Measurements from ENCODE around the gene HYPK.

HYPK gene, protein sequence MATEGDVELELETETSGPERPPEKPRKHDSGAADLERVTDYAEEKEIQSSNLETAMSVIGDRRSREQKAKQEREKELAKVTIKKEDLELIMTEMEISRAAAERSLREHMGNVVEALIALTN

DNA sequence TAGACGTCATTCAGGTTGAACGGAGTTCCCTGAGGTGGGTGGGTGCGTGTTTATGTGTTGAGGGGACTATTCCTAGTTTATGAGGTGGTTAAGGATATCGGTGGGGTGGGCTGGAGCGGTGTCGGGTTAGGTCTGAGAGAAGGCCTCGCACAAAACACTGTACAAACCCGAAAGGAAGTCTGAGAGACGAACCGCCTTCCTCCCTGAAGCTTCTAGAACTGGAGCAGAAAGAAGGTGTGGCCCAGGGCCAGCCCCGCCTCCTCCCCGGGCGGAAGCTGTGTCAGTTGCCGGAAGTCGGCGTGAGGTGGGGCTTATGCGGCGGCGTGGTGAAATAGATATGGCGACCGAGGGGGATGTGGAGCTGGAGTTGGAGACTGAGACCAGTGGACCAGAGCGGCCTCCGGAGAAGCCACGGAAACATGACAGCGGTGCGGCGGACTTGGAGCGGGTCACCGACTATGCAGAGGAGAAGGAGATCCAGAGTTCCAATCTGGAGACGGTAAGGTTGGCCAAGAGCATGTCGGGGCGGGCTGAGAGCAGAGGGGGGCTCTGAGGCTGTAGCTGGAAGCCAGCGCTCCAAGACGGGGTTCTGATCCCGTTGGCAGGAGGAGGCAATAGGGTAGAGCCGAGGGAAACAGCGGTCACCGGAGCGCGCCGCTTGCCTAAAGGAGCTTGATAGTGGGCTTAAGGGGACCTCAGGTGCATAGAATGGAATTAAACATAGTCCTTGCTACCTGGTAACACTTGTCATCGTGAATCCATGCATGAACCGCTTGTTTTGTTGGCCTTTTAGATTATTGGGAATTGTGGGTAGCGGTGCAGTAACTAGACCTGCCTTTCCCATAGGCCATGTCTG is at the start of gene HYPK:
Gene HYPK, plus strand, starts transcription at position 314 of the 856 bp plus-strand sequence. Its CDS starts 24 bp downstream, at position 338.
- Histone ChIP-seq H3K27ac (ENCODE audit: low read depth, low read length) (peak within 1 kb of the TSS; percentile 48; the same call in 1 of the 2 replicates), H3K4me3 (ENCODE audit: low read depth, low read length) (peak within 1 kb of the TSS; percentile 92), H3K9me3 (ENCODE audit: control insufficient read depth, insufficient read depth, low read depth, low read length) (no peaks in the 10 kb centered on the region), H3K36me3 (ENCODE audit: control insufficient read depth, insufficient read depth, low read length) (peaks cover 66% of the 10 kb centered on the region), H3K9ac (ENCODE audit: low read length) (peak within 1 kb of the TSS; percentile 83), H3K27me3 (ENCODE audit: control insufficient read depth, insufficient read depth, low read length) (no peaks in the 10 kb centered on the region), H3K4me1 (ENCODE audit: control insufficient read depth, insufficient read depth, low read length) (peaks cover 26% of the 10 kb centered on the region)

DNA sequence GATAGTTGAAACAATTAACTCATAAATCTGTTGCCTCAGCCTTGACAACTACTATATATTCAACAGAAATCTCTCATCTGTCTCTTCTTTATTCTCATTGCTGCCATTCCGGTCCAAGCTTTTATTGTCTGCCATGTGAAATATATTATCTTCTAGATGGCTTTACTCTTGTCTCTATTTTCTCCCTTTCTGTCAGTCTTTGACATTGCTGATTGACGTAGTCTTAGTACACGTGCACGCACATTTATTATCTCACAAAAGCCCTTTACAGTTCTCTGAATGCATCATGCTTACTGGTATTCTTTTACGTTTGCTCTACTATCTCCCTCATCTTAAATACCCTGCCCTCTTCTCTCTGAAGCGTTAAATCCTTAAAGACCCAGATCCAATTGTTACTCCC is 48.5 kb upstream of the HYPK start:
- Histone ChIP-seq H3K9me3 (ENCODE audit: control insufficient read depth, insufficient read depth, low read depth, low read length) (no peaks in the 10 kb centered on the region), H3K4me1 (ENCODE audit: control insufficient read depth, insufficient read depth, low read length) (no peaks in the 10 kb centered on the region), H3K27me3 (ENCODE audit: control insufficient read depth, insufficient read depth, low read length) (no peaks in the 10 kb centered on the region), H3K27ac (ENCODE audit: low read depth, low read length) (no peak overlapping the region), H3K9ac (ENCODE audit: low read length) (no peak overlapping the region), H3K36me3 (ENCODE audit: control insufficient read depth, insufficient read depth, low read length) (peaks cover 64% of the 10 kb centered on the region), H3K4me3 (ENCODE audit: low read depth, low read length) (no peak overlapping the region)

DNA sequence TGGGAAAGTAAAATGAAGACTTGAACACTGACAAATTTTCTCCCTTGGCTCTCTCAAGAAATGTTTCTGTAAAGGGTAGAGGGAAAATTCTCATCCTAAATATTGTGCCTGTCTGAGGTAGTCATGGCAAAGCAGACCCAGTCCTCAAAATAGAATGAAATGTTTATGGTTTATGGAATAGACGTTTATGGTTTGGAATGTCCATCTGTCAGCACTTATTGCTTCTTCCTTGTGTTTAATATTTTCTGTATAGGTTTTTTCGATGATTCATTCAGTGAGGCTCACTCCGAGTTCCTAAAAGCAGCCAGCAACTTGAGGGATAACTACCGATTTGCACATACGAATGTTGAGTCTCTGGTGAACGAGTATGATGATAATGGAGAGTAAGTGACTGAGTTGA is 37.6 kb upstream of the HYPK start:
- no peak overlapping the region for H3K9ac ChIP-seq (ENCODE audit: low read length)
- no peak overlapping the region for H3K4me3 ChIP-seq (ENCODE audit: low read depth, low read length)
- peaks cover 94% of the 10 kb centered on the region for H3K36me3 ChIP-seq (ENCODE audit: control insufficient read depth, insufficient read depth, low read length)
- H3K27me3 ChIP-seq (ENCODE audit: control insufficient read depth, insufficient read depth, low read length) = no peaks in the 10 kb centered on the region
- H3K27ac ChIP-seq (ENCODE audit: low read depth, low read length) = no peak overlapping the region
- H3K9me3 ChIP-seq (ENCODE audit: control insufficient read depth, insufficient read depth, low read depth, low read length) = no peaks in the 10 kb centered on the region
- H3K4me1 ChIP-seq (ENCODE audit: control insufficient read depth, insufficient read depth, low read length) = no peaks in the 10 kb centered on the region

DNA sequence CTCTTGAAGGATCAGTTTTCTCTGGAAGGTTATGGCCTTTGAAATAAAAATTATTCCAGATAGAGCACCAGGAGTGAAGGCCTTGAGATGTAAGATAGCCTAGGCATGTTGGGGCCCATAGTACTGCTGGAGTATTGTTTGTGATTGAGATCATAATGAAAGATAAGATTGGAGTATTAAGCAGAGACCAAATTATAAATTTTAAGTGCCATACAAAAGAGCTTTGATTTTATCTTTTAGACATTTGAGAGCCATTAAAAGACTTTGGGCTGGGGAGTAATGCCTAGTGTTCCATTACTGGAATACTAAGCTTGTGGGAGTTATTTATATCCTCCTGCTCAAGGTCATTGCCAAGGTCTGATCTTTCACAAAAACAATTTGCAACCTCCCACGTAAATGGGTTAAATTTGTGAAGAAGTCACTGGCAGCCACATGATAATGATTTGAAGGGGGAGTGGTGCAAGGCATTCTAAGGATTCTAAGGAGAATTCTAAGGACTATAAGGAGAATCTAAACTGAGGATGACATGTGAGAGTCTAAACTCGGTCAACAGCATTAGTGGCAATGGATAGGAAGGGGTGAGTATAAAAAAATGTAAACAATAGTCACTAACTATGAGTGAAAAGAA is 36.5 kb upstream of the HYPK start:
- no peak overlapping the region for H3K4me3 ChIP-seq (ENCODE audit: low read depth, low read length)
- H3K27me3 ChIP-seq (ENCODE audit: control insufficient read depth, insufficient read depth, low read length) = no peaks in the 10 kb centered on the region
- H3K36me3 ChIP-seq (ENCODE audit: control insufficient read depth, insufficient read depth, low read length) = peaks cover 94% of the 10 kb centered on the region
- H3K27ac ChIP-seq (ENCODE audit: low read depth, low read length) = no peak overlapping the region
- no peaks in the 10 kb centered on the region for H3K4me1 ChIP-seq (ENCODE audit: control insufficient read depth, insufficient read depth, low read length)
- H3K9me3 ChIP-seq (ENCODE audit: control insufficient read depth, insufficient read depth, low read depth, low read length) = no peaks in the 10 kb centered on the region
- H3K9ac ChIP-seq (ENCODE audit: low read length) = no peak overlapping the region

DNA sequence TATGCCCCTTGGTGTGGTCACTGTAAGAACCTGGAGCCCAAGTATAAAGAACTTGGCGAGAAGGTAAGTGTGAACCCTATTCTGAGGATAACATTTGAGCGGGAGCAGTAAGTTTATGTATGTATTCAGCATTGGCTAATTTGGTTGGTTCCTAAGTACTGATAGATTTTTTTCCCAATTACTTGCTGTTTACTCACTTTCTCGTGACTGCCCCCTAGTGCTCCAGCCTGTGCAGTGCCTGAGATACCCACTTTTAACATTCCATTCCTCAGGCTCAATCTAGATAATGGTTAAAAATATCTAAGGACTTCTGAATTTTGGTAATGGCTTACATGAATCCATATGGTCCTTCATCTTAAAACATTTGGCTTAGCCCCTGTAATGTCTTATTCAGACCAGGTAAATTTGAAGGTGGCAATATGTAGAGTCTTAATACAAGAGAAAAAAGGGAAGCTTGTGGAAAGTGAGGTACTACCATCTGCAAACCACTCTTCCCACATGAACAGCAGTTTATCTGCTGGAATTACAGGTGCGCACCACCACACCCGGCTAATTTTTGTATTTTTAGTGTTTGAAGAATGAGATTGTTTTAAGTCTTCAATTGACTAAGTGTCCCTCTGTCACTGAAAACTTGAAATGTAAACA is 30.7 kb upstream of the HYPK start:
- H3K27ac ChIP-seq (ENCODE audit: low read depth, low read length) = no peak overlapping the region
- no peak overlapping the region for H3K9ac ChIP-seq (ENCODE audit: low read length)
- H3K27me3 ChIP-seq (ENCODE audit: control insufficient read depth, insufficient read depth, low read length) = no peaks in the 10 kb centered on the region
- H3K4me3 ChIP-seq (ENCODE audit: low read depth, low read length) = no peak overlapping the region
- H3K36me3 ChIP-seq (ENCODE audit: control insufficient read depth, insufficient read depth, low read length) = peaks cover 96% of the 10 kb centered on the region
- no peaks in the 10 kb centered on the region for H3K9me3 ChIP-seq (ENCODE audit: control insufficient read depth, insufficient read depth, low read depth, low read length)
- no peaks in the 10 kb centered on the region for H3K4me1 ChIP-seq (ENCODE audit: control insufficient read depth, insufficient read depth, low read length)

DNA sequence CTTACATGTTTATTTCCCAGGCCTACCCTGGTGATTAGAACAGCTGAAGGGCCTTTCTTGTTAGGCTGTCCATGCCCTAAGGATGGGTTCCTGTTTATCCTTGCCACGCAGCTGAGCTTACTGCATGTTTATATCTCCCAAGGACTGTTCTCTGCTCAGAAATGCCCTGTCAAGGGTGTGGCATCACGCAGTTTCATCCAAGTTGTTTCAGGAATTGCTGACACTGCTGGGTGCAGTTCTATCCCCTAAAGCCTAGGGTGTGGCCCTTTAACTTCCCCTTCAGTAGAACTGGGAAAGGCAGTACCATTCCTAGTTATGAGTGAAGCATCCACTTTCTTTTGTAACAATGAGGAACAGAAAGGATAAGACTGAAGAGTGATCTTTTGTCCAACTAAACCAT is 28.6 kb upstream of the HYPK start:
- H3K9me3 ChIP-seq (ENCODE audit: control insufficient read depth, insufficient read depth, low read depth, low read length) = no peaks in the 10 kb centered on the region
- peaks cover 5% of the 10 kb centered on the region; the same call in 1 of the 2 replicates for H3K4me1 ChIP-seq (ENCODE audit: control insufficient read depth, insufficient read depth, low read length)
- peaks cover 75% of the 10 kb centered on the region for H3K36me3 ChIP-seq (ENCODE audit: control insufficient read depth, insufficient read depth, low read length)
- H3K4me3 ChIP-seq (ENCODE audit: low read depth, low read length) = no peak overlapping the region
- no peak overlapping the region for H3K9ac ChIP-seq (ENCODE audit: low read length)
- no peak overlapping the region for H3K27ac ChIP-seq (ENCODE audit: low read depth, low read length)
- peaks cover 9% of the 10 kb centered on the region; the same call in 1 of the 2 replicates for H3K27me3 ChIP-seq (ENCODE audit: control insufficient read depth, insufficient read depth, low read length)

DNA sequence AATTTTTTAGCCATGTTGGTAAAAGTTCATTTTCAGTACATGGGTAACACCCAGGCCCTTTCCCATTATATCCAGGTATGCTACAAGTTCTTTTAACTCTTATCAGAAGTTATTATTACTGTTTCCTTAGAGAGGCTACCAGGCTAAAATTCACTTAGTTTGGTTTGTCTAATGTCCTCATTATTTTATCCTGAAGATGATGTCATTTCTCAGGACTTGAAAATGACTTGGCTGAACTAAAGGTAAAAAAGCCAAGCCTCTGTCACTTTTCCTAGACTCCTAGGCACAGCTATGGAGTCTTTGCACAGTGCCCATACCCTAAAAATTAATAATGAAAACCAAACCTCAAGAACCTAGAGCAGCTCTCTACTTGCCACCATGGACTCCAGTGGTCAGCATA is 27.8 kb upstream of the HYPK start:
- H3K9ac ChIP-seq (ENCODE audit: low read length) = no peak overlapping the region
- peaks cover 67% of the 10 kb centered on the region for H3K36me3 ChIP-seq (ENCODE audit: control insufficient read depth, insufficient read depth, low read length)
- no peaks in the 10 kb centered on the region for H3K9me3 ChIP-seq (ENCODE audit: control insufficient read depth, insufficient read depth, low read depth, low read length)
- H3K27me3 ChIP-seq (ENCODE audit: control insufficient read depth, insufficient read depth, low read length) = peaks cover 9% of the 10 kb centered on the region; the same call in 1 of the 2 replicates
- no peak overlapping the region for H3K27ac ChIP-seq (ENCODE audit: low read depth, low read length)
- peaks cover 5% of the 10 kb centered on the region; the same call in 1 of the 2 replicates for H3K4me1 ChIP-seq (ENCODE audit: control insufficient read depth, insufficient read depth, low read length)
- H3K4me3 ChIP-seq (ENCODE audit: low read depth, low read length) = no peak overlapping the region

DNA sequence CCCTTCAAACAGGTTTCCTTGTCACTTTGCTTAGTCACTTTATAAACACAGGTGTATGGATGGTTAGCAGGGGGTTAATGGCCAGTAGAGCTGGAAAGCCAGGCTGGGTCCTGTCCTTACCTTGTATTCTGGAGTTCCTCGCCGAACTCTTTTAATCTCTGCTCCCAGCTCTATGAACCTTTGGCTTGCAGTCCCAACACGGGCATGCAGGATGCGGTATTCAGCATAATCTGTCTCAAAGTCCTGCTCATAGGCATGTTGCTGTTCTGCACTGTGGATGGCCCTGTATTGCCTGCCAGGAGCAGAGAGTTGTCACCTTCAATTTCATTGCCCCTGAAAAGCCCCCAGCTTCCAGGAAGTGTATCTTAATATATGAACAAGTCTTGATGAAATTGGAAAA is 26.3 kb upstream of the HYPK start:
- Histone ChIP-seq H3K4me3 (ENCODE audit: low read depth, low read length) (no peak overlapping the region), H3K9ac (ENCODE audit: low read length) (no peak overlapping the region), H3K36me3 (ENCODE audit: control insufficient read depth, insufficient read depth, low read length) (peaks cover 54% of the 10 kb centered on the region), H3K9me3 (ENCODE audit: control insufficient read depth, insufficient read depth, low read depth, low read length) (no peaks in the 10 kb centered on the region), H3K27me3 (ENCODE audit: control insufficient read depth, insufficient read depth, low read length) (peaks cover 9% of the 10 kb centered on the region; the same call in 1 of the 2 replicates), H3K4me1 (ENCODE audit: control insufficient read depth, insufficient read depth, low read length) (peaks cover 5% of the 10 kb centered on the region; the same call in 1 of the 2 replicates), H3K27ac (ENCODE audit: low read depth, low read length) (no peak overlapping the region)

DNA sequence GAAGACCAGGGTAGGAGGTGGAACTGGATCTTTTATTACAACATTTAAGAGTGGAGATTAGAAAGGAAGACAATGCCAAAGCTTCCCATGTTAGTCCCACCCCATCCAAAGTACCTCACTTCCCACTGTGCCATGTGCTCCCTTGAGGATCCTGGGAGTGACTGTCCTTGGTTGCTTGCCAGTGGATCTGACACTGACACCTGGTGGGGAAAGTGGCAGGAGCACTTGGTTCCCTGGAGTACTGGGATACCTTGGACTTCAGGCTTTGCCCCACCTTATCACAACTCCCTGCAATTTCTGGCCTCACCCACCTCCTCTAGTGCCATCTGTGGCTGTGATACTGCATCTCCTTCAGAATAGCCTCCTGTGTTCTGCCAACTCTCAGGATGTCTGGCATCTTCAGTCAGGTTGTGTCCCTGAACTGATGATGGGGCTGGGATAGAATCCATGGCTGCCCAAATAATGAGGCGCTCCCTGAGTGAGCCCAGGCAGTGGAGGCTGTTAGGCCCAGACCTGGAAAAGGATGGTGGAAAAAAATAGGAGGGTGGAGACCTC is 24.9 kb upstream of the HYPK start:
- H3K4me3 ChIP-seq (ENCODE audit: low read depth, low read length) = peak overlapping the region; percentile 85
- H3K36me3 ChIP-seq (ENCODE audit: control insufficient read depth, insufficient read depth, low read length) = peaks cover 40% of the 10 kb centered on the region
- peak overlapping the region; percentile 69 for H3K9ac ChIP-seq (ENCODE audit: low read length)
- peaks cover 9% of the 10 kb centered on the region; the same call in 1 of the 2 replicates for H3K27me3 ChIP-seq (ENCODE audit: control insufficient read depth, insufficient read depth, low read length)
- no peaks in the 10 kb centered on the region for H3K9me3 ChIP-seq (ENCODE audit: control insufficient read depth, insufficient read depth, low read depth, low read length)
- peaks cover 5% of the 10 kb centered on the region; the same call in 1 of the 2 replicates for H3K4me1 ChIP-seq (ENCODE audit: control insufficient read depth, insufficient read depth, low read length)
- no peak overlapping the region for H3K27ac ChIP-seq (ENCODE audit: low read depth, low read length)

DNA sequence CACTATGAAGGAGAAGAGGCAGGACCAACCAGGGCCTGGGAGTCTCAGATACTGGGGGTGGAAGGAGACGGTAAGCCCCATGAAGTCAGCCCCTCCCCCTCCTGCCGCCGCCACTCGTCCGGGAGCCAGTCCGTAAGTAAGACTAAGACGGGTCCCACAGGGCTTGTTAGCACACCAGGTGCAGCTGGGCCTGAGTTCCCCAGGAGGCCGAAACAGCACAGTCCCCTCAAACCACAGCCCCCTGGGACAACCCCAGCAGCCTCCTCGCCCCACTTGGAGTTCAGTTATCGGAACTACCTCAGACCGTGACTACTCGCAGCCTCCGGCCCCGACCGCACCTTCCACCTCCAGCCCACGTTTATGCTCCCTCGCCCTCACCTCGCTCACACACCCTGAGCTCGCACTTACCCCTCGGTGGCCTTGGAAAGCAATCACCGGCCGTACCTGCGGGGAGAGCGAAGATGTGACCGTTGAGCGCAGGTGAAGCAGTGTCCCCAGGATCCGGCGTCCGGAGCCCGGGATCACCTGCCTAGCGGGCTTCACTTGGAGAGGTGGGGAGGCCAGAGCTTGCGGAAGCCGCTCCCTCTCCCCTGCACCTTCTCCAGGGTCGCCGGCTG is 24.2 kb upstream of the HYPK start:
- Histone ChIP-seq H3K36me3 (ENCODE audit: control insufficient read depth, insufficient read depth, low read length) (peaks cover 33% of the 10 kb centered on the region), H3K4me3 (ENCODE audit: low read depth, low read length) (peak overlapping the region; percentile 85), H3K9ac (ENCODE audit: low read length) (peak overlapping the region; percentile 69), H3K27me3 (ENCODE audit: control insufficient read depth, insufficient read depth, low read length) (peaks cover 9% of the 10 kb centered on the region; the same call in 1 of the 2 replicates), H3K27ac (ENCODE audit: low read depth, low read length) (no peak overlapping the region), H3K9me3 (ENCODE audit: control insufficient read depth, insufficient read depth, low read depth, low read length) (no peaks in the 10 kb centered on the region), H3K4me1 (ENCODE audit: control insufficient read depth, insufficient read depth, low read length) (peaks cover 5% of the 10 kb centered on the region; the same call in 1 of the 2 replicates)
